OCI-LY1 (cell line): ENCODE measurements around the gene TNS3.

Experiments
- H2AFZ ChIP-seq: fragments of 200-600 bp; sonication (generic), shearing (Covaris generic); 2 replicates; pipeline ENCODE4 v1.6.0; 2014; ENCODE audit warnings: antibody characterized with exemption, mild to moderate bottlenecking, low read length
- H3F3A ChIP-seq: fragments of 200-600 bp; sonication (generic), shearing (Covaris generic); 2 replicates; pipeline ENCODE4 v1.6.0; 2014; ENCODE audit warnings: mild to moderate bottlenecking, antibody characterized with exemption, low read length, moderate library complexity; ENCODE audit not compliant: insufficient read depth
- H3K27ac ChIP-seq: fragments of 200-600 bp; sonication (generic); 2 replicates; pipeline ENCODE4 v1.5.1; 2014; ENCODE audit warnings: low read length, mixed run types, mild to moderate bottlenecking, low read depth; ENCODE audit not compliant: poor library complexity, severe bottlenecking
- H3K27me3 ChIP-seq: fragments of 200-600 bp; sonication (generic); 2 replicates; pipeline ENCODE4 v1.6.0; 2014; ENCODE audit warnings: antibody characterized with exemption, mild to moderate bottlenecking, low read length, moderate library complexity; ENCODE audit not compliant: insufficient read depth
- H3K36me3 ChIP-seq: fragments of 200-600 bp; sonication (generic); 2 replicates; pipeline ENCODE4 v1.6.1; 2014; ENCODE audit warnings: mild to moderate bottlenecking, antibody characterized with exemption, low read length, moderate library complexity, mixed read lengths; ENCODE audit not compliant: insufficient read depth
- H3K4me1 ChIP-seq: fragments of 200-600 bp; sonication (generic); 2 replicates; pipeline ENCODE4 v1.5.1; 2014; ENCODE audit warnings: mild to moderate bottlenecking, low read length, moderate library complexity; ENCODE audit not compliant: insufficient read depth, severe bottlenecking
- H3K4me2 ChIP-seq: fragments of 200-600 bp; sonication (generic), shearing (Covaris generic); 2 replicates; pipeline ENCODE4 v1.6.1; 2014; ENCODE audit warnings: low read length
- H3K4me3 ChIP-seq: fragments of 200-600 bp; sonication (generic); 2 replicates; pipeline ENCODE4 v1.5.1; 2014; ENCODE audit warnings: low read length, low read depth, mild to moderate bottlenecking, mixed read lengths; ENCODE audit not compliant: poor library complexity, severe bottlenecking
- H3K79me2 ChIP-seq: fragments of 200-600 bp; shearing (Covaris generic); 2 replicates; pipeline ENCODE4 v1.6.1; 2016; ENCODE audit warnings: mixed run types, low read length, mixed read lengths; ENCODE audit not compliant: insufficient read depth
- H3K9ac ChIP-seq: fragments of 200-600 bp; sonication (generic), shearing (Covaris generic); 2 replicates; pipeline ENCODE4 v1.6.1; 2014; ENCODE audit warnings: mild to moderate bottlenecking, low read length, mixed read lengths
- H3K9me2 ChIP-seq: fragments of 200-600 bp; sonication (generic), shearing (Covaris generic); 2 replicates; pipeline ENCODE4 v1.6.1; 2014; ENCODE audit warnings: low read depth, mild to moderate bottlenecking, low read length, mixed read lengths
- H3K9me3 ChIP-seq: fragments of 200-600 bp; shearing (Covaris generic); 2 replicates; pipeline ENCODE4 v1.6.1; 2014; ENCODE audit warnings: low read length, mixed read lengths
- H4K20me1 ChIP-seq: fragments of 200-600 bp; sonication (generic), shearing (Covaris generic); 2 replicates; pipeline ENCODE4 v1.6.0; 2016; ENCODE audit warnings: mild to moderate bottlenecking, low read length; ENCODE audit not compliant: insufficient read depth
- EZH2 ChIP-seq: fragments of 200-600 bp; sonication (generic), shearing (Covaris generic); IDR thresholded peaks from 2 replicates; pipeline ENCODE4 v1.8.0; 2017; ENCODE audit warnings: borderline replicate concordance, mixed run types, mild to moderate bottlenecking, antibody characterized with exemption, low read length, moderate library complexity, mixed read lengths
- TF ChIP-seq, protein P1 (sequence below): fragments of 200-600 bp; sonication (generic), shearing (Covaris generic); IDR thresholded peaks from 2 replicates; pipeline ENCODE4 v1.5.1; 2017; ENCODE audit warnings: mild to moderate bottlenecking, antibody characterized with exemption, low read length, moderate library complexity, mixed read lengths

TNS3 gene

GRCh38 chr7:47502240-47502877 is 79.6 kb downstream of the TNS3 start:
- no peaks in the 10 kb centered on the region for H3K9me2 ChIP-seq
- no peak for TF ChIP-seq EZH2
- TF ChIP-seq, protein P1, sequence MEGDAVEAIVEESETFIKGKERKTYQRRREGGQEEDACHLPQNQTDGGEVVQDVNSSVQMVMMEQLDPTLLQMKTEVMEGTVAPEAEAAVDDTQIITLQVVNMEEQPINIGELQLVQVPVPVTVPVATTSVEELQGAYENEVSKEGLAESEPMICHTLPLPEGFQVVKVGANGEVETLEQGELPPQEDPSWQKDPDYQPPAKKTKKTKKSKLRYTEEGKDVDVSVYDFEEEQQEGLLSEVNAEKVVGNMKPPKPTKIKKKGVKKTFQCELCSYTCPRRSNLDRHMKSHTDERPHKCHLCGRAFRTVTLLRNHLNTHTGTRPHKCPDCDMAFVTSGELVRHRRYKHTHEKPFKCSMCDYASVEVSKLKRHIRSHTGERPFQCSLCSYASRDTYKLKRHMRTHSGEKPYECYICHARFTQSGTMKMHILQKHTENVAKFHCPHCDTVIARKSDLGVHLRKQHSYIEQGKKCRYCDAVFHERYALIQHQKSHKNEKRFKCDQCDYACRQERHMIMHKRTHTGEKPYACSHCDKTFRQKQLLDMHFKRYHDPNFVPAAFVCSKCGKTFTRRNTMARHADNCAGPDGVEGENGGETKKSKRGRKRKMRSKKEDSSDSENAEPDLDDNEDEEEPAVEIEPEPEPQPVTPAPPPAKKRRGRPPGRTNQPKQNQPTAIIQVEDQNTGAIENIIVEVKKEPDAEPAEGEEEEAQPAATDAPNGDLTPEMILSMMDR: no peak
- H3K4me3 ChIP-seq: no peak overlapping the region
- no peaks in the 10 kb centered on the region; the same call in 1 of the 2 replicates for H3F3A ChIP-seq
- H3K9ac ChIP-seq: peak overlapping the region; percentile 49; the same call in 1 of the 2 replicates
- peaks cover 45% of the 10 kb centered on the region; the same call in 1 of the 2 replicates for H3K36me3 ChIP-seq
- H3K4me2 ChIP-seq: peak overlapping the region; percentile 48; the same call in 1 of the 2 replicates
- H4K20me1 ChIP-seq: no peaks in the 10 kb centered on the region
- peak overlapping the region; percentile 82 for H3K27ac ChIP-seq
- H2AFZ ChIP-seq: no peak overlapping the region
- H3K4me1 ChIP-seq: peaks cover 63% of the 10 kb centered on the region
- H3K9me3 ChIP-seq: no peaks in the 10 kb centered on the region
- no peaks in the 10 kb centered on the region for H3K27me3 ChIP-seq
- no peaks in the 10 kb centered on the region; the same call in 1 of the 2 replicates for H3K79me2 ChIP-seq

DNA sequence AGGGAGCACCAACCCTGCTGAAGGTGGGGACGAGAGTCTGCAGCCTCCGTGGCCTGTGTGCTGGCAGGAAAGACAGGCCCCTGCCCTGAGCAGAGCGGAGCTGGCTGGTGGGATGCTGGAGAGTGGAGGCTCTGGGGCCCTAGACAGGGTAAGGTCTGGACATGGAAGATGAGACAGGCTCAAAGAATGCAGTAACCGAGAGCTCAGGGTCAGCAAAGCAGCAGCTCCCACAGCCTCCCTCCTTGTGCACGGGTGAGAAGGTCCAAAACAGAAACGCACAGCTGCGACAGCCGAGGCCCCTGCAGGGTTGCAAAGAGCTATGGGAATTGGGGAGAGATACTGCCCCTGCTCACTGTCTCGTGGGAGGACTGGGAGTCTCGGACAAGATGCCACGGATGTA is 80.5 kb downstream of the TNS3 start:
- Histone ChIP-seq H3K9me2 (no peaks in the 10 kb centered on the region), H3F3A (no peaks in the 10 kb centered on the region; the same call in 1 of the 2 replicates), H3K4me2 (peak overlapping the region; percentile 48), H3K79me2 (no peaks in the 10 kb centered on the region; the same call in 1 of the 2 replicates), H3K9ac (peak overlapping the region; percentile 49; the same call in 1 of the 2 replicates), H3K4me3 (peak overlapping the region; percentile 15), H3K27me3 (no peaks in the 10 kb centered on the region), H4K20me1 (no peaks in the 10 kb centered on the region), H3K9me3 (no peaks in the 10 kb centered on the region), H2AFZ (no peak overlapping the region), H3K4me1 (peaks cover 72% of the 10 kb centered on the region), H3K27ac (peak overlapping the region; percentile 82), H3K36me3 (peaks cover 36% of the 10 kb centered on the region; the same call in 1 of the 2 replicates)
- TF ChIP-seq EZH2: no peak
- TF ChIP-seq, protein P1: no peak

DNA sequence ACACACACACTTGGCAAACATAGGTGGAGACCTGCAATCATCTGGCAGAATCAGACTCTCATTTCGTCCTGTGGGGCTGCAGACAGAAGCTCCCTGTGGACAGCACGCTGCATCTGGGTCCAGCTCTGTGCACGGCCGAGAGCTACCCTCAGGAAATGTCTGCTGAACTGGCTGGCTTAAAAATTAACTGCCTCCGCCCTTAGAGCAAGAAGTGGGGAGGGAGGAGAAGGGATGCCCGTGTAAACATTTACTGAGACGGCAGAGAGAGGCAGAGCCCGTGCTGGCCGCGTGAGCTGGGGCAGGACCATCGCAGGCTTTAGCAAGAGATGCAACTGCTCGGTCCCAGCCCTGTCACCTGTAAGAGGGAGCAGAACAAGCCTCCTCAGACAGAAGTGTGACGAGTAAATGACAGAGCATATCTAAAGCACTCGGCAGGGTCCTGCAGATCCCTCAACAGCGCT is 81.8 kb downstream of the TNS3 start:
- Histone ChIP-seq H3K4me3 (peak overlapping the region; percentile 10), H3F3A (no peaks in the 10 kb centered on the region; the same call in 1 of the 2 replicates), H3K36me3 (peaks cover 23% of the 10 kb centered on the region; the same call in 1 of the 2 replicates), H3K9me2 (no peaks in the 10 kb centered on the region), H3K27ac (peak overlapping the region; percentile 97), H3K9ac (peak overlapping the region; percentile 71), H3K9me3 (no peaks in the 10 kb centered on the region), H4K20me1 (no peaks in the 10 kb centered on the region), H3K4me2 (peak overlapping the region; percentile 56), H2AFZ (no peak overlapping the region), H3K27me3 (no peaks in the 10 kb centered on the region), H3K79me2 (peaks cover 5% of the 10 kb centered on the region), H3K4me1 (peaks cover 85% of the 10 kb centered on the region)
- TF ChIP-seq EZH2: no peak
- TF ChIP-seq, protein P1: no peak
